ENCODE measurements around the gene CNR2. TPM values are rescaled to one million over a fixed set of nuclear protein-coding genes. Genes with fewer than 3 reads are reported as not detected.
"Not testable (repeated sequence)": the region's sequence is repeated elsewhere in the genome, so short reads cannot be mapped to it uniquely, and the experiment has no call there.

The CNR2 gene
- total RNA-seq, 1 donor from 2014 or later: 0.03 TPM

- DNase-seq (ENCODE audit: low spot score): peak; percentile 73
Measured at GRCh38 chr1:23916209-23917131, 3.3 kb upstream of the CNR2 start.

DNA sequence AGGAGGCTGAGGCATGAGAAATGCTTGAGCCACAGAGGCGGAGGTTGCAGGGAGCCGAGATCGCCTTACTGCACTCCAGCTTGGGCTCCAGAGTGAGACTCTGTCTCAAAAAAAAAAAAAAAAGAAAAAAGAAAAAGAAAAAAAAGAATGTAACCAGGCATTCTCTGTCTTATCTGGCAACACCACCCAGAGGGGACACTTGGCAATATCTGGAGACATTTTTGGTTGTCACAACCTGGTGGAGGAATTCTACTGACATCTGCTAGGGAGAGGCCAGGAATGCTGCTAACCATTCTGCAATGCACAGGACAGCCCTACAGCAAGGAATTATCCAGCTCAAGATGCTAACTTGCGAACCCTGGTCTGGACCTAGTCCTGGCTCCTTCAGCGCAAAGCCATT lies 2.3 kb upstream of the CNR2 start:
- DNase-seq (ENCODE audit: low spot score): no peak

- DNase-seq (ENCODE audit: low spot score): no peak
Measured at GRCh38 chr1:23914921-23915320, 1.8 kb upstream of the CNR2 start.

GRCh38 chr1:23911921-23912320 lies 1.2 kb downstream of the CNR2 start:
- DNase-seq (ENCODE audit: low spot score): no peak

DNA sequence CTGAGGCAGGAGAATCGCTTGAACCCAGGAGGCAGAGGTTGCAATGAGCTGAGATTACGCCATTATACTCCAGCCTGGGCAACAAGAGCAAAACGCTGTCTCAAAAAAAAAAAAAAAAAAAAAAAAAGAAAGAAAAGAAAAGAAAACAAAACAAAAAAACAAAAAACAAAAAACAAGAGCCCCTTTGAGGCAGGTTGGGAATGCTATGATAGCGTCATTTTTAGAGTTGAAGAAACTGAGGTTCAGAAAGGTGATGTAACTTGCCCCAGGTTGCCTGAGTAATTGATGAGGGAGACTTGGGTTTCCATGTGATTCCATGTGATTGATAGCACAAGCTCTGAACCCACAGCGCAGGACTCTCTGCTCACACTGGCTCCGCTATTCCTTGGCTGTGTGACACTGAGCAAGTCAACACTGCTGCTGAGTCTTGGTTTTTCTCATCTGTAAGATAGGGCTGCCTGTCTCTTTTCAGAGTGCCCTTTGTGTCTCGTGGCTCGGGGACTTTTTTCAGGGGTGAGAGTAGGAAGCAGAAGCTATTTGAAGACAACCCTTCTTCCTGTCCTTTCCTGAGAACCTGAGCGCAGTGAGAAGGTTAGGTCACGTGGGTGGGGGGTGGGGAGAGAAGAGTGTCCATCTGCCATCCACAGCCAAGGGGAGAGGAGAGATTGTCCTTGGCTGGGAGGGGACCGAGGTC lies 2.5 kb downstream of the CNR2 start:
- no peak for DNase-seq (ENCODE audit: low spot score)

GRCh38 chr1:23910144-23910543 lies 3.0 kb downstream of the CNR2 start:
- DNase-seq (ENCODE audit: low spot score): no peak

GRCh38 chr1:23909412-23909811 lies 3.8 kb downstream of the CNR2 start:
- no peak for DNase-seq (ENCODE audit: low spot score)

- DNase-seq (ENCODE audit: low spot score): no peak
Measured at GRCh38 chr1:23908453-23909341, 4.5 kb downstream of the CNR2 start.

DNA sequence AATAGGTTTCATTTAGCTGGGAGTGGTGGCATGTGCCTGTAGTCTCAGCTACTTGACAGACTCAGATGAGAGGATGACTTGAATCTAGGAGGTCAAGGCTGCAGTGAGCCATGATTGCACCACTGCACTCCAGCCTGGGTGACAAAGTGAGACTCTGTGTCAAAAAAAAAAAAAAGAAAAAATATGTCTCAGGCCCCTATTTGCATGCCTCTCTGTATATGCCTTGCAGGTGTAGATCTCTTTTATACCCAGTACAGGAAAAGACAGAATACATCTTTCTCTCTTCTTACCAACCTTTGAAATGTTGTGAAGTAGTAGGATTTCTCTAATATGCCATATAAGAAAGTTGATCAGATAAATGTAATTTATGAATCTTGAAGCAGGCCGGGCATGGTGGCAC lies 6.4 kb downstream of the CNR2 start:
- DNase-seq (ENCODE audit: low spot score): no peak

DNA sequence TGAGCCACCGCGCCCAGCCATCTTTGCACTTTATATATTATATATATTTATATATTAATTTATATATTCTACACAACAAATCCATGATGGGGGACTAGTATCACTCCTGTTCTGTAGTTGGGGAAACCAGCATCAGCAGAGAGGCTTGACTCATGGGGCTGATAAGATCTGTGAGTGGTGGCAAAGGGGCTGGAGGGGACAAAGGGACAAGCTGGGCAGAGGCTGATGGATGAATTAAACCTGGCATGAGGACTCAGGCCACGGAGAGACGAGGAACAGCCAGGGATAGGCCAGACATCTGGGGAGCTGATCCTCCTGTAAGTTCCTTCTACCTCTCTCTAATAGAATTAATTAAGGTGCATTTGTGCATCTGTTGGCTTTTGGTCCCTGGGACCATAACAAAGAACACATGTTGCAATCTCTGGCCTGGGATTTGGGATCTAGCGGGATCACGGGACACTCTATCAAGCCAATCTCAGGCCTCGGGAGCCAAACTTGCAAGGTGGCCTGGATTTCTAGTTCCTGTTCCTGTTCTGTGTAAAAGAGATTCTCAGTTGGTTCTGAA lies 7.6 kb downstream of the CNR2 start:
- DNase-seq (ENCODE audit: low spot score): no peak

DNA sequence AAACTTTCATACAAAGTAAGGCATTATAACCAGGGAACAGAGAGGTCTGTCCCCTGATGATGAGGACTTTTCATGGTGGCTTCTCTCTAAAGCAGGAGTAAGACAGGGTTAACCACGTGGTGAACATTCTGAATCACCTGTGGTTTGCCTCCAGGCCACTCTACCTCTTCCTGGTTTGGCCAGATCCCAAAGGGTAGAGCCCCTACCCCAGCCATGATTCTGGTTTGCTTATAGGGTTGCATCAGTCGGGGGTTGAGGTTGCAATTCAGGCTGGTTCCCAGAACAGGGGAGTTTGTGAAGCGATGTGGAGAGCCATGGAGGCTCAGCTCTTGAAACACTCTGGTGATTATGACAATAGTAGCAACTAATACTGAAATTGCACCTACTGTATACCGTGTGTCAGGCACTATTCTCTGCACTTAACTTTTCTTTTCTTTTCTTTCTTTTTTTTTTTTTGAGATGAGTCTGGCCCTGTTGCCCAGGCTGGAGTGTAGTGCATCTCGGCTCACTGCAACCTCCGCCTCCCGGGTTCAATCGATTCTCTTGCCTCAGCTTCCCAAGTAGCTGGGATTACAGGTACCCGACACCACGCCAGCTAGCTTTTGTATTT lies 8.3 kb downstream of the CNR2 start:
- DNase-seq (ENCODE audit: low spot score): no peak

- no peak for DNase-seq (ENCODE audit: low spot score)
Measured at GRCh38 chr1:23903754-23904153, 9.4 kb downstream of the CNR2 start.

DNA sequence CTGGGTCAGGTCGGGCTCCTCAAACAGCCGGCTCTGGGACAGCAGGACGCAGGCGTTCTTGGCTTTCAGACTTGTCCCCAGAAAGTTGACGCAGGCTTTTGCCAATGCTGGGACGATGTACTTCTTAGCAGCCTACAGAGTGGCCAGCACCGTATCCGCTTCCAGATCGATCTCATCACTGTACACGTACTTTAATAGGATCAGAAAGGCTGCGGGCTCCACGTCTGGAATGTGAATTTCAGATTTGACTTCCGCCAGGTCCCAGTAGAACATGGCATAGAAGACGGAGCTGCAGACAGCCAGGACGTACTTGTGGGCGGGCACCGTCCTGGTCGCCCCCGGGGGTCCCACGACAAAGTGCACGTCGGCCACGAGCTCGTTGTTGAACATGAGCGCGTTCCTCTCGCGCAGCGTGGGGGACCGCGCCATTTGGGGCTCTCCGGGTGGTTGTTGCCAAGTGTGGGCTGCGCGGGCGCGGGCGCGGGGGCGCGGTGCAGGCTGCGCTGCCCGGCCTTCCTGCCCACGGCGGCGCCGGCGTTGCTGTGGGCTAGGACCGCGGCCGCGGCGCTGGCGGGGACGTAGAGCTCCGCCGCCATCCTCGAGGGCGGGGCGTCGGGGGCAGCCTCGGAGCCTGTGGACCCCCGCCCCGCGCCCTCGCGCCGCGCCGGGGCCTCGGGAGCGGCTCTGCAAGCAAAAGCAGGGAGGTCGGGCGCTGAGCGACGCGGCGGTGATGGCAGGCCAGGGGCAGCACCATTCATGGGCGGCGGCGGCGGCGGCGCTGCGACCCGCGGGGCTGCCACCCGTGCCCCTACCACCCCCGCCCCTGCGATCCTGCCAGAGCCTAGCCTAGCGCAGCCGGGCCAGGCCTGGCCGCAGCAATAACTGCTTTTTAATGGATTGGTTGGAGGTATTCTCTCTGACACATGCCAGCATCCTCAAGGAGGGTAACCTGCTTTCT lies 10.6 kb downstream of the CNR2 start:
- DNase-seq (ENCODE audit: low spot score): no peak

DNA sequence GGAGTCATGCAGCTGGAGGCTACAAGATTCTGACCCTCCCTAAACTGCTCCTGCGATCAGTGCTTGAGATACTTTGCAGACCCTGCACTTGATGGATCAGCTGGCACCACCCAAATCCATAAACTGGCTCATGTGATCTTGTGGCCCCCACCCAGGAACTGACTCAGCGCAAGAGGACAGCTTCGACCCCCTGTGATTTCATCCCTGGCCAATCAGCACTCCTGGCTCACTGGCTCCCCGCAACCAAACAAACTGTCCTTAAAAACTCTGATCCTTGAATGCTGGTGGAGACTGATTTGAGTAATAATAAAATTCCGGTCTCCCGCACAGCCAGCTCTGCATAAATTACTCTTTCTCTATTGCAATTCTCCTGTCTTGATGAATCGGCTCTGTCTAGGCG lies 13.1 kb downstream of the CNR2 start:
- DNase-seq (ENCODE audit: low spot score): not testable (repeated sequence)

GRCh38 chr1:23899070-23899469 lies 14.1 kb downstream of the CNR2 start:
- DNase-seq (ENCODE audit: low spot score): no peak

DNA sequence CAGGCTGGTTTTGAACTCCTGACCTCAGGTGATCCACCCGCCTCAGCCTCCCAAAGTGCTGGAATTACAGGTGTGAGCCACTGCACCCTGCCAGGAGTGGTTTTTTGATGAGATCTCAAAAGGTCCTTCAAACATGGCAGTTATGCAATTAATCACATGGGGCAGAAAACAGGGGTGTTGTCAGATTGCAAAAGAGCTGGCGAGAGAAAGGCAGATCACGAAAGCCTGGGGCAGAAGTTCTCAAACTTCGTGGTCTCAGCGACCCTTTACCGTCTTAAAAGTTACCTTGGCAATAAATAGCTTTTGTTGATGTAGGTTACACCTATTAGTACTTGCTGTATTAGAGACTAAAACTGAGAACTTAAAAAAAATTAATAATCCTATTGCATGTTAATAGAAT lies 16.1 kb downstream of the CNR2 start:
- DNase-seq (ENCODE audit: low spot score): no peak

- no peak for DNase-seq (ENCODE audit: low spot score)
Measured at GRCh38 chr1:23896491-23896890, 16.7 kb downstream of the CNR2 start.

DNA sequence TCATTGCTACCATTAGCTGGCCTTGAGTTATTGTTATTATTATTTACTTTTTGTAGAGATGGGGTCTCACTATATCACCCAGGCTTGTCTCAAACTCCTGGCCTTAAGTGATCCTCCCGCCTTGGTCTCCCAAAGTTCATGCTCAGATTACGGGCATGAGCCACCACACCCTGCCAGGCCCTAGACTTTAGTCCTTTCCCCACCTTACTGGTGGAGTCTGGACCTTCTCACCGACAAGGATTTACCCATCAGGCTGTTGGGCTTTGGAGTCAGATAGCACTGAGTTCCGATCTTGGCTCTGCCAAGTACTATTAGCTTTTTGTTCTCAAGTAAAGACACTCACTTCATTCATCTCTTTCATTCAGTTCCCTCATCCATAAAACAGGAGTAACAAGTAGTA lies 17.2 kb downstream of the CNR2 start:
- no peak for DNase-seq (ENCODE audit: low spot score)

DNA sequence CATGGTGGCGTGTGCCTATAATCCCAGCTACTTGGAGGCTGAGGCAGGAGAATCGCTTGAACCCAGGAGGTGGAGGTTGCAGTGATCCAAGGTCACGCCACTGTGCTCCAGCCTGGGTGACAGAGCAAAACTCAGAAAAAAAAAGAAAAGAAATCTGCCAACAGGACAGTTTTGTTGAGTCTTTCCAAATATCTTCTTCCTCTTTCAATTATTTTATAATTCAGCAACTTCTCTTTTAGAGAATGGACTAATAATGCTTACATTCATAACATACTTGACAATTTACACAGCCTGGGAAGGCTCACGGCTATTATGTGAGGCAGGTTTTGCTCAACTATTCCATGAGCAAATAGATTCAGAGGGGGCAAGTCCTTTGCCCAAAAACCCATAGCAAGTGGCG lies 18.1 kb downstream of the CNR2 start:
- no peak for DNase-seq (ENCODE audit: low spot score)

DNA sequence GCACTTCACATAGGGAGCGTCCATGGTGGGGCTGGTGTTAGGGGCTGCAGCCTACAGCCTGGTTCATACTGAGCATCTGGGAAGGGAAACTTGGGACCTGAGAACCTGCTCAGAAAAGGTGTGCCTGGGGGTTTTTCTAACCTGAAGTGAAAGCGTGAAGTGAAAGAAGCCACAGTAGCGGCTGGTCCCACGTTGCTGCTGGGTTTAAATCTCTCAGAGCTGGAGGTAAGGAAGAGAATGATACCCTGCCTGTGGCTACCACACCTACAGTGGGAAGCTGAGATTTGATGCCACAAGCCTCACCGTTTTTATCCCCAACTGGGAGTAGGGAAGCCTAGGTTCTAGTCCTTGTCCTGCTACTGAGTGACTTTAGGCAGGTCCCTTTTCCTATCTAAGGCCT lies 24.1 kb downstream of the CNR2 start:
- DNase-seq (ENCODE audit: low spot score): no peak

Data from mucosa of gallbladder (tissue), 1 donor.